A549 (cell line): ENCODE data around the gene EFEMP2. TPM values are rescaled to one million over a fixed set of nuclear protein-coding genes. Genes with fewer than 3 reads are reported as not detected.

Experiments
- ATOH8 ChIP-seq: fragments of 250-450 bp; sonication (Bioruptor Pico); IDR thresholded peaks from 2 replicates; pipeline ENCODE4 v1.5.0; 2020; ENCODE audit warnings: low read depth, mild to moderate bottlenecking, moderate library complexity
- BCL3 ChIP-seq: fragments of >200 bp; sonication (Bioruptor Twin); formaldehyde crosslinking; IDR thresholded peaks from 3 replicates; pipeline ENCODE4 v1.6.1; 2016
- CBX2 ChIP-seq: fragments of 200-600 bp; sonication (generic); IDR thresholded peaks from 2 replicates; pipeline ENCODE4 v1.6.1; 2016; ENCODE audit warnings: low read depth, mild to moderate bottlenecking, borderline replicate concordance
- CBX8 ChIP-seq: fragments of 200-600 bp; sonication (generic); IDR thresholded peaks from 2 replicates; pipeline ENCODE4 v1.6.1; 2016
- CEBPB ChIP-seq, 2 experiments: fragments of >200 bp in 1 of 2; sonication (Bioruptor Twin) in 1 of 2; formaldehyde crosslinking in 1 of 2; IDR thresholded peaks; 2 replicates each; pipeline ENCODE4 v1.6.1; 2012 to 2016
- CTCF ChIP-seq: fragments of >200 bp; sonication (Bioruptor Twin); formaldehyde crosslinking; IDR thresholded peaks from 3 replicates; pipeline ENCODE4 v1.5.1; 2016
- E2F6 ChIP-seq: IDR thresholded peaks from 2 replicates; pipeline ENCODE4 v1.6.1; 2012; ENCODE audit warnings: low read depth, borderline replicate concordance
- EHF ChIP-seq: fragments of 250-450 bp; sonication (Bioruptor Pico); IDR thresholded peaks from 2 replicates; pipeline ENCODE4 v1.5.0; 2020; ENCODE audit warnings: mild to moderate bottlenecking
- EHMT2 ChIP-seq: fragments of 200-600 bp; sonication (generic); IDR thresholded peaks from 2 replicates; pipeline ENCODE4 v1.6.1; 2016; ENCODE audit warnings: antibody characterized with exemption, low read depth, mild to moderate bottlenecking, moderate library complexity
- EP300 ChIP-seq, 2 experiments: fragments of >200 bp; sonication (Bioruptor Twin); formaldehyde crosslinking; IDR thresholded peaks; 2 replicates in 1 of 2; 3 replicates in 1 of 2; pipeline ENCODE4 v1.6.1; 2016 to 2017
- GATA3 ChIP-seq: IDR thresholded peaks from 2 replicates; pipeline ENCODE4 v1.6.1; 2012; ENCODE audit warnings: borderline replicate concordance
- HDAC2 ChIP-seq: fragments of 200-600 bp; sonication (generic); IDR thresholded peaks from 2 replicates; pipeline ENCODE4 v1.6.1; 2016
- HMGXB4 ChIP-seq: fragments of 250-450 bp; sonication (Bioruptor Pico); IDR thresholded peaks from 2 replicates; pipeline ENCODE4 v1.5.0; 2021; ENCODE audit warnings: mild to moderate bottlenecking, moderate library complexity, borderline replicate concordance
- HOXA7 ChIP-seq: fragments of 250-450 bp; sonication (Bioruptor Pico); IDR thresholded peaks from 2 replicates; pipeline ENCODE4 v1.5.0; 2020; ENCODE audit warnings: mild to moderate bottlenecking, moderate library complexity
- HOXB13 ChIP-seq: fragments of 250-450 bp; sonication (Bioruptor Pico); IDR thresholded peaks from 2 replicates; pipeline ENCODE4 v1.5.0; 2020; ENCODE audit warnings: low read depth, mild to moderate bottlenecking, moderate library complexity
- KDM1A ChIP-seq: fragments of 200-600 bp; sonication (generic); IDR thresholded peaks from 2 replicates; pipeline ENCODE4 v1.6.1; 2016; ENCODE audit warnings: low read depth, mild to moderate bottlenecking
- MAFK ChIP-seq: fragments of 450-650 bp; IDR thresholded peaks from 2 replicates; pipeline ENCODE4 v1.6.1; 2014; ENCODE audit not compliant: partially characterized antibody
- MAZ ChIP-seq: fragments of 150-350 bp; IDR thresholded peaks from 2 replicates; pipeline ENCODE4 v1.6.1; 2014; ENCODE audit warnings: antibody characterized with exemption, low read depth, low read length, borderline replicate concordance
- MYC ChIP-seq: IDR thresholded peaks from 2 replicates; pipeline ENCODE4 v1.6.1; 2012; ENCODE audit warnings: mild to moderate bottlenecking, inconsistent platforms, low read length, improper control_type of control experiment, borderline replicate concordance
- NR3C1 ChIP-seq: fragments of >200 bp; sonication (Bioruptor Twin); formaldehyde crosslinking; IDR thresholded peaks from 3 replicates; pipeline ENCODE4 v1.6.1; 2017
- PBX3 ChIP-seq: IDR thresholded peaks from 2 replicates; pipeline ENCODE4 v1.6.1; 2012
- PHF8 ChIP-seq: fragments of 200-600 bp; sonication (generic); IDR thresholded peaks from 2 replicates; pipeline ENCODE4 v1.6.1; 2016; ENCODE audit warnings: low read depth, mild to moderate bottlenecking, antibody characterized with exemption, moderate library complexity, borderline replicate concordance
- POLR2AphosphoS2 ChIP-seq: conservative IDR thresholded peaks from 2 replicates; pipeline ENCODE4 v1.6.1; 2012; ENCODE audit warnings: low read length, improper control_type of control experiment, inconsistent platforms
- REST ChIP-seq: fragments of 200-600 bp; sonication (generic); IDR thresholded peaks from 2 replicates; pipeline ENCODE4 v1.6.1; 2016; ENCODE audit warnings: antibody characterized with exemption, mild to moderate bottlenecking, moderate library complexity
- RFX5 ChIP-seq: fragments of 450-650 bp; IDR thresholded peaks from 2 replicates; pipeline ENCODE4 v1.7.1; 2014; ENCODE audit warnings: antibody characterized with exemption, mild to moderate bottlenecking, moderate library complexity
- SMC3 ChIP-seq: fragments of >200 bp; sonication (Bioruptor Twin); formaldehyde crosslinking; IDR thresholded peaks from 3 replicates; pipeline ENCODE4 v1.6.1; 2018; ENCODE audit warnings: inconsistent platforms
- TFCP2L1 ChIP-seq: fragments of 250-450 bp; sonication (Bioruptor Pico); IDR thresholded peaks from 2 replicates; pipeline ENCODE4 v1.5.0; 2021; ENCODE audit warnings: mild to moderate bottlenecking
- TP53 ChIP-seq: fragments of 250-450 bp; sonication (Bioruptor Pico); IDR thresholded peaks from 2 replicates; pipeline ENCODE4 v1.5.0; 2021; ENCODE audit warnings: mild to moderate bottlenecking, moderate library complexity
- ZFP36 ChIP-seq: fragments of 450-650 bp; IDR thresholded peaks from 2 replicates; pipeline ENCODE4 v1.6.1; 2014; ENCODE audit warnings: borderline replicate concordance; ENCODE audit not compliant: partially characterized antibody
- ZNF302 ChIP-seq: fragments of 250-450 bp; sonication (Bioruptor Pico); IDR thresholded peaks from 2 replicates; pipeline ENCODE4 v1.9.0; 2021; ENCODE audit warnings: inconsistent platforms, mild to moderate bottlenecking, moderate library complexity
- ZSCAN20 ChIP-seq: fragments of 250-450 bp; sonication (Bioruptor Pico); IDR thresholded peaks from 2 replicates; pipeline ENCODE4 v1.8.0; 2022; ENCODE audit warnings: mild to moderate bottlenecking, moderate library complexity
- polyA plus RNA-seq, 4 experiments: library from polyadenylated mRNA; depleted of rRNA in 3 of 4; stranded (reverse); fragments of >200 nt; fragmentation: RNase III in 1 of 4; extraction: RNeasy Plus Mini Kit Qiagen cat#74134 plus additional on column Dnase treatment in 1 of 4; gene quantifications; 2 replicates in 3 of 4; 3 replicates in 1 of 4; pipeline ENCODE4 v1.2.3, GENCODE V29; 2011 to 2017

Gene EFEMP2
- polyA plus RNA-seq, 2 of the 4 experiments (the other 2 are of a cell fraction), result 1.3 to 1.4 TPM

- TF ChIP-seq BCL3 (peak; percentile 63; the same call in 2 of the 3 replicates), CEBPB (IDR thresholded peaks at IDR 0.05) (no peak), CBX8 (no peak), MAFK (no peak), EHMT2 (no peak), MAZ (peak; percentile 53; the same call in 1 of the 2 replicates), CBX2 (no peak), ZNF302 (CRISPR knock-in tag) (no peak), MYC (peak; percentile 22; the same call in 1 of the 2 replicates), ZFP36 (no peak), E2F6 (no peak), SMC3 (no peak), EP300 (IDR thresholded peaks at IDR 0.05) (no peak), ATOH8 (CRISPR knock-in tag) (no peak), REST (no peak; the same call in 1 of the 2 replicates), NR3C1 (no peak), HMGXB4 (no peak), KDM1A (no peak), PHF8 (peak; percentile 75), HDAC2 (no peak), TP53 (CRISPR knock-in tag) (no peak), HOXB13 (no peak), ZSCAN20 (CRISPR knock-in tag) (no peak), CTCF (peak; percentile 85), RFX5 (no peak), TFCP2L1 (CRISPR knock-in tag) (no peak), GATA3 (no peak), HOXA7 (CRISPR knock-in tag) (no peak), POLR2AphosphoS2 (no peak), PBX3 (peak; percentile 54; the same call in 1 of the 2 replicates), EHF (CRISPR knock-in tag) (no peak)
These were observed 12.1 kb downstream of the EFEMP2 start, which contains the start of gene MUS81 (continued) for GRCh38 chr11:65860278-65861164.
